RWPE1 (cell line): ENCODE results near the gene STAP2.
A peak's percentile ranks its signal among the peaks of the same experiment; 100 is the strongest.

Experiments
- CTCF ChIA-PET: fragments of 350-600 bp; sonication (Branson Sonifier 250); formaldehyde crosslinking; extraction: SDS; loops from one replicate; lab custom pipeline; 2021; lab: Yijun Ruan, JAX
- POLR2A ChIA-PET: fragments of 400-600 bp; formaldehyde crosslinking; extraction: SDS; loops from one replicate; lab custom pipeline; 2020; ENCODE audit warnings: antibody characterized with exemption; ENCODE audit not compliant: low non-redundant PET; lab: Yijun Ruan, JAX
- DNase-seq: peaks from one replicate; pipeline ENCODE4 v3.0.0; 2012; ENCODE audit warnings: low spot score
- H3K27ac ChIP-seq: fragments of 450-650 bp; 2 replicates; pipeline ENCODE4 v1.5.1; 2017
- TF ChIP-seq, protein P1 (sequence below): fragments of 450-650 bp; conservative IDR thresholded peaks from 2 replicates; pipeline ENCODE4 v1.5.1; 2017; ENCODE audit warnings: low read depth, mild to moderate bottlenecking

The STAP2 gene

GRCh38 chr19:4374498-4375163, 36.0 kb upstream of the STAP2 start:
- ChIA-PET POLR2A (interaction anchor here (0.5 kb wide), 1 partner anchor 24 kb away, joined by 6 read pairs; no protein-coding TSS in a partner anchor), CTCF (interaction anchor here (0.6 to 3.0 kb wide), 9 partner anchors 10 to 416 kb away, joined by 3 to 25 read pairs (median 4); partner anchors contain the start of gene SH3GL1)
- TF ChIP-seq, protein P1, sequence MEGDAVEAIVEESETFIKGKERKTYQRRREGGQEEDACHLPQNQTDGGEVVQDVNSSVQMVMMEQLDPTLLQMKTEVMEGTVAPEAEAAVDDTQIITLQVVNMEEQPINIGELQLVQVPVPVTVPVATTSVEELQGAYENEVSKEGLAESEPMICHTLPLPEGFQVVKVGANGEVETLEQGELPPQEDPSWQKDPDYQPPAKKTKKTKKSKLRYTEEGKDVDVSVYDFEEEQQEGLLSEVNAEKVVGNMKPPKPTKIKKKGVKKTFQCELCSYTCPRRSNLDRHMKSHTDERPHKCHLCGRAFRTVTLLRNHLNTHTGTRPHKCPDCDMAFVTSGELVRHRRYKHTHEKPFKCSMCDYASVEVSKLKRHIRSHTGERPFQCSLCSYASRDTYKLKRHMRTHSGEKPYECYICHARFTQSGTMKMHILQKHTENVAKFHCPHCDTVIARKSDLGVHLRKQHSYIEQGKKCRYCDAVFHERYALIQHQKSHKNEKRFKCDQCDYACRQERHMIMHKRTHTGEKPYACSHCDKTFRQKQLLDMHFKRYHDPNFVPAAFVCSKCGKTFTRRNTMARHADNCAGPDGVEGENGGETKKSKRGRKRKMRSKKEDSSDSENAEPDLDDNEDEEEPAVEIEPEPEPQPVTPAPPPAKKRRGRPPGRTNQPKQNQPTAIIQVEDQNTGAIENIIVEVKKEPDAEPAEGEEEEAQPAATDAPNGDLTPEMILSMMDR: no peak
- peak overlapping the region; percentile 99 for H3K27ac ChIP-seq
- peak; percentile 71 for DNase-seq

GRCh38 chr19:4373601-4374497, 35.2 kb upstream of the STAP2 start:
- TF ChIP-seq, protein P1: no peak
- CTCF ChIA-PET: interaction anchor here (2.2 to 3.0 kb wide), 2 partner anchors 11 to 27 kb away, joined by 9 to 25 read pairs; partner anchors contain the start of gene SH3GL1
- peak overlapping the region; percentile 99 for H3K27ac ChIP-seq
- POLR2A ChIA-PET: no interaction called here
- no peak for DNase-seq

DNA sequence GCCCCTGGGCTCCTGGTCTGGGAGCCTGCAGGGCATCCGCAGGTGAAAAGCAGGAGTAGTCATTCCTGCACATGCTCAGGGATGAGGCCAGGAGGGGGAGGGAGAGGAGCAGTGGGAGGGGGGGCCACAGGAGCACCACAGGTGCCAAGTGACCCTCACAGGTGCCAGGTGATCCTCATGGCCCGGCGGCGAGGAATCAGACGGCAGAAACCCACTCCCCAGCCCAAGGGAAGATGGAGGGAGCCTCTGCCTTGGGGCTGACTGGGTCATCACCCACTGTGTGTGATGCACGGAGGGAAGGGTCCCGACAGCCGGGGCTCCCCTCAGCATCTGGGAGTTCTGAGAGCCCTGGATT, 34.4 kb upstream of the STAP2 start:
- ChIA-PET POLR2A (no interaction called here), CTCF (no interaction called here)
- no peak for DNase-seq
- H3K27ac ChIP-seq: peak overlapping the region; percentile 99
- TF ChIP-seq, protein P1: no peak

- POLR2A ChIA-PET: no interaction called here
- DNase-seq: no peak
- CTCF ChIA-PET: interaction anchor here (0.6 kb wide), 1 partner anchor 29 kb away, joined by 6 read pairs; no protein-coding TSS in a partner anchor
- H3K27ac ChIP-seq: peak overlapping the region; percentile 99
- TF ChIP-seq, protein P1: no peak
Measured at GRCh38 chr19:4372165-4373012, 33.8 kb upstream of the STAP2 start.

GRCh38 chr19:4371247-4372164, 32.9 kb upstream of the STAP2 start:
- POLR2A ChIA-PET: no interaction called here
- peak overlapping the region; percentile 99 for H3K27ac ChIP-seq
- CTCF ChIA-PET: interaction anchor here (0.5 to 2.2 kb wide), 3 partner anchors 19 to 397 kb away, joined by 3 to 9 read pairs (median 4); partner anchors contain the start of gene SH3GL1
- no peak for DNase-seq
- TF ChIP-seq, protein P1: no peak
